ENCODE measurements around the gene ALDH8A1.

The ALDH8A1 gene

DNA sequence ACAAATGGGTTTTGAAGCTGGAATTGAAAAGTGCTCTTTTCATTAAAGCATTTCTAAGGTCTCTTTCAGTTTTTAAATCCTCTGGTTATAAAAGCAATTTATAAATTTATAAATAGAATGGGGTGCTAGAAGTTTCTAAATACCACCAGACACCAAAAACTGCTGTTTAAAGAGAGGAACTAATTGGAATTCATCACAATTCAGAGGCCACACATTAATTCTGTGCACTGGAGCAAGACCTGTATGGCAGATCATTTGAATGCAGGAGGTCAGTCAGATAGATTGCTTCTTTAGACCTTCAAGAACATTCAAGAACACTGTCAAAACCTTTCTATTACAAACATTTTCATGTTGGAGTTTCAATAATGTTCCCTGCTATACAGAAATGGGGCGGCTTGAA lies 55.1 kb downstream of the ALDH8A1 start:
- TF ChIP-seq CTCF (IDR thresholded peaks at IDR 0.05; ENCODE audit: low read depth, low read length): no peak
- DNase-seq (ENCODE audit: low read depth in 2 of 2): no peak
- H3K4me3 ChIP-seq (replicated peaks in 1 of 2; ENCODE audit: low read depth in 2 of 2, low read length in 2 of 2): no peak overlapping the region

DNA sequence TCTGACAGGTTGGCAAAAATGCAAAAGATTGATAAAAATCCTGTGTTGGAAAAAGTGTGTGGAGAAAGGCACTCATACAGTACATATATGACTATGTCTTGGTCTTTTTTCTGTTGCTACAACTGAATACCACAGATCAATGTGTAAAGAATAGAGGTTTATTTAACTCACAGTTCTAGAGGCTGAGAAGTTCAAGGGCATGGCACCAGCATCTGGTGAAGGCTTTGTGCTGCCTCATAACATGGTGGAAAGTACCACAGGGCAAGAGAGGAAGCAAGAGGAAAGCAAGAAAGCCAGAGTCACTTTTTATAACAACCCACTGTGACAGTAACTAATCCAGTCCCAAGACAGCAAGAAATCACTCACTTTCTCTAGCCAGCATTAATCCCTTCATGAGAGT lies 57.5 kb downstream of the ALDH8A1 start:
- DNase-seq (ENCODE audit: low read depth in 2 of 2): no peak
- H3K4me3 ChIP-seq (replicated peaks in 1 of 2; ENCODE audit: low read depth in 2 of 2, low read length in 2 of 2): no peak overlapping the region
- no peak for TF ChIP-seq CTCF (IDR thresholded peaks at IDR 0.05; ENCODE audit: low read depth, low read length)

DNA sequence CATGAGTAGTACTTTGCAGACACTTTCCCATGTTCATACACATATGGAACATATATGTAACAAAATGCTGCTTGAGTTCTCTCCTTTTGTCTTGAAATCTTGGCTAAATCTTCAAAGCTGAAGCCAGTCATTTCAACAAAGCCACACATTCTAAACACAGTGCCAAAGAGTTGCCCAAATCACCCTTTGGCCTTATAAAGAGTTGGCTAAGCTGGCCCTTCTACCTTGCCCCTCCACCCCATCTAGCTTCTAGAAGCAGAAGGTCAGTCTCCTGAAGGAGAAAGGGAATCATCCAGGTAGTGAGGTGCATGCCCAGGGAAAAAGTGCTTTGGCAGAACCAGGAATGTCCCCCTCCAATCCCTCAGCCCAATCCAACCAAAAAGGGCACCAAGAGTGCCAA lies 58.3 kb downstream of the ALDH8A1 start:
- no peak for TF ChIP-seq CTCF (IDR thresholded peaks at IDR 0.05; ENCODE audit: low read depth, low read length)
- no peak overlapping the region for H3K4me3 ChIP-seq (replicated peaks in 1 of 2; ENCODE audit: low read depth in 2 of 2, low read length in 2 of 2)
- DNase-seq (ENCODE audit: low read depth in 2 of 2): no peak

DNA sequence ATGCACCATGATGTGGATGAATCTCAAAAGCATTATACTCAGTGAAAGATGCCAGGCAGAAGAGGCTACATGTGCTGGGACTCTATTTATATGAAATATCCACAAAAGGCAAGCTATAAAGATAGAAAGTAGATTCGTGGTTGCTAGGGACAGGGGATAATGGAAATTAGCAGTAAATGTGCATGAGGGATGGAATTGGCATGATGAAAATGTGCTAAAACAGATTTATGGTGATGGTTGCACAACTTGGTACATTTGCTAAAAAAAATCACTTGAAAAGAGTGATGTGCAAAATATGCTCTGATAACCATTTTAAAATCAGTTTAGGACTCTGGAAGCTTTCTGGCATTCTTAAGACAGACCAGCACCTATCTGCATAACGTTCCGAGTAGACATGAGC lies 61.6 kb downstream of the ALDH8A1 start:
- no peak overlapping the region for H3K4me3 ChIP-seq (replicated peaks in 1 of 2; ENCODE audit: low read depth in 2 of 2, low read length in 2 of 2)
- no peak for TF ChIP-seq CTCF (IDR thresholded peaks at IDR 0.05; ENCODE audit: low read depth, low read length)
- DNase-seq (ENCODE audit: low read depth in 2 of 2): no peak

- DNase-seq (ENCODE audit: low read depth in 2 of 2): no peak
- no peak for TF ChIP-seq CTCF (IDR thresholded peaks at IDR 0.05; ENCODE audit: low read depth, low read length)
- H3K4me3 ChIP-seq (replicated peaks in 1 of 2; ENCODE audit: low read depth in 2 of 2, low read length in 2 of 2): no peak overlapping the region
These were observed 65.1 kb downstream of the ALDH8A1 start for GRCh38 chr6:134884752-134885151.

DNA sequence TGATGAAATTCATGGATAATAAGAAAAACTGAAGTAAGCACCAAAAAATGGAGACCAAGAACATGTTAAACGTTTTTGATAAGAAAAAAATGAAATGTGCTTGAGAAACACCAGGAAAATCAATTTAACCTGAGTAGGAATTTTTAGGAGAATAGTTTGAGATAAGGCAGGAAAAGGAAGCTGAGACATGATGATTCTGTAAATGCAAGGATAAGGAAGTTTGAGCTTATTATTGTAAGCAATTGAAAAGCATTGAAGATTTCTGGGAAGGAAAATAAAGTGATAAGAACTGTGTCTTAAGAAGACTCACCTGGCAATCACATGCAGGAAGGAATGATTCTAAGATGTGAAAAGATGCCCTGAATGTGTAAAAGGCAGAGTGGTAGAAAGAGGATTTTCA lies 66.6 kb downstream of the ALDH8A1 start:
- peak in 1 of 2 donors; percentile 29 for DNase-seq (ENCODE audit: low read depth in 2 of 2)
- no peak for TF ChIP-seq CTCF (IDR thresholded peaks at IDR 0.05; ENCODE audit: low read depth, low read length)
- H3K4me3 ChIP-seq (replicated peaks in 1 of 2; ENCODE audit: low read depth in 2 of 2, low read length in 2 of 2): no peak overlapping the region

DNA sequence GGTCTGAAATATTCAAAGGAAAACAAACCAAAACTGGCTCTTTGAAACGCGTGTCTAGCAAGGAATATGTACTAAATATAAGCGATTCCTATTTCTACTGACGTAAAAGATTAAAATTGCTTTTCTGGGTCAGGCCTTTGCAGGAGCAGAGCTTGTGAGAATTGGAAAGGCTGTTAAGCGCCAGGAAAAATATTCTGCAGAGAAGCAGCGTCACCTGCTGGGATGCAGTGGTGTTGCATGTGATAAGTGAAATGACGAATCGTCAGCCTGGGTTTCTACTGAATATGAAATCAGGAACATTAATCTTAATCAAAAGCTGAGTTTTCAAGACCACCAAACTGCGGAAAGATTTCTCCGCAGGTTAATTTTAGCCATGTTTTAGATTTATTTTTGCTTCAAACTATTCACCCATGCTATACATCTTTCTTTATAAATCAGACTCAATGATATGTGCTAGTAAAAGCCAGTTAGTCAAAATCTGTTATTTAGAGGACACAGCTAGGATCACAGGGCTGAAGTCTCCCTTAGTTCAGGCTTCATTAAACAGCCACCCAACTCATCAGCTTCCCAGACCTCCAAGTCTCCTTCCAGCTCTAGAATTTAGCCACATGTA lies 67.4 kb downstream of the ALDH8A1 start:
- TF ChIP-seq CTCF (IDR thresholded peaks at IDR 0.05; ENCODE audit: low read depth, low read length): peak; percentile 84
- DNase-seq (ENCODE audit: low read depth in 2 of 2): peak; percentile 81 to 89
- H3K4me3 ChIP-seq (replicated peaks in 1 of 2; ENCODE audit: low read depth in 2 of 2, low read length in 2 of 2): no peak overlapping the region
